Adrenal gland (tissue), 12 donors: ENCODE results near the gene DNAH2. TPM values are rescaled to one million over a fixed set of nuclear protein-coding genes. Genes with fewer than 3 reads are reported as not detected.

ENCODE experiments used
- DNase-seq, 7 donors: peaks; one replicate each; pipeline ENCODE4 v3.0.0-alpha.2; 2019 to 2020
- H3K27ac ChIP-seq, 5 donors: fragments of 200-600 bp; sonication (generic) in 4 of 5; 1 replicate in 3 of 5; 2 replicates in 2 of 5; pipeline versions ENCODE4 v1.5.1 to v1.8.0; 2016 to 2020; ENCODE audit warnings: mild to moderate bottlenecking in 1 of 5
- H3K27me3 ChIP-seq: fragments of 200-600 bp; 2 replicates; pipeline ENCODE4 v1.8.0; 2021
- H3K36me3 ChIP-seq, 2 donors: fragments of 200-600 bp; replicated peaks in 1 of 2; 1 replicate in 1 of 2; 2 replicates in 1 of 2; pipeline versions ENCODE4 v1.5.1 to v1.8.0; 2018 to 2022
- H3K4me1 ChIP-seq, 2 donors: fragments of 200-600 bp; replicated peaks in 1 of 2; 1 replicate in 1 of 2; 2 replicates in 1 of 2; pipeline versions ENCODE4 v1.5.1 to v1.8.0; 2018 to 2021
- H3K4me3 ChIP-seq, 4 donors: fragments of 200-600 bp; sonication (generic) in 3 of 4; one replicate each; pipeline ENCODE4 v1.5.1; 2016 to 2018
- H3K9me3 ChIP-seq, 3 donors: fragments of 200-600 bp; sonication (generic) in 1 of 3; replicated peaks in 1 of 3; 1 replicate in 2 of 3; 2 replicates in 1 of 3; pipeline versions ENCODE4 v1.5.1 to v1.8.0; 2016 to 2021
- CTCF ChIP-seq, 6 experiments: fragments of 450-650 bp in 4 of 6; fragments of 200-600 bp in 2 of 6; sonication (generic) in 1 of 6; IDR thresholded peaks; 1 replicate in 5 of 6; 2 replicates in 1 of 6; pipeline versions ENCODE4 v1.5.1 to v1.8.0; 2016 to 2021; ENCODE audit warnings: antibody characterized with exemption in 6 of 6, mild to moderate bottlenecking in 2 of 6, moderate library complexity in 1 of 6
- POLR2A ChIP-seq, 2 donors: fragments of 450-650 bp; IDR thresholded peaks; one replicate each; pipeline ENCODE4 v1.6.1; 2017; ENCODE audit warnings: antibody characterized with exemption in 2 of 2, mild to moderate bottlenecking in 2 of 2, moderate library complexity in 1 of 2
- WGBS, 4 donors: extraction: QIAGEN DNeasy Blood & Tissue Kit in 2 of 4; methylation state at CpG; one replicate each; pipeline versions ENCODE4 v1.1.5 to v1.1.7; 2013 to 2017; 5-methylcytosine and 5-hydroxymethylcytosine counted together
- intact Hi-C, 2 donors: fragments of 100-400 bp; cut with DNase I; formaldehyde crosslinking; loops; one replicate each; pipeline versions ENCODE4 v1.14.1 to v1.15.0; 2022 to 2023
- polyA plus RNA-seq, 3 donors: library from polyadenylated mRNA; stranded (reverse); fragments of 200-250 nt in 2 of 3; fragments of 350-450 nt in 1 of 3; fragmentation: Illumina TruSeq in 1 of 3; extraction: RNeasy Lipid Tissue Mini Kit (QIAGEN cat#74804) in 1 of 3; gene quantifications; one replicate each; pipeline ENCODE4 v1.2.3, GENCODE V29; 2013 to 2014
- total RNA-seq, 9 donors: library from RNA; depleted of rRNA in 4 of 9; stranded (reverse); fragments of >200 nt in 4 of 9; fragments of 120-200 nt in 1 of 9; fragmentation: NEBNext Ultra II Directional in 1 of 9; extraction: Animal tissue kit (Norgen Biotek cat#: 25700) in 1 of 9; gene quantifications; one replicate each; pipeline versions ENCODE4 v1.1.0 to v1.2.4, GENCODE V29; 2013 to 2023
- donor health status: healthy with polysubstance abuse.
- donor health status: Bipolar disorder and iron deficiency.
- donor health status: DM: yes; HTN: yes; CAD: no.
- donor health status: DM: no; HTN: no; CAD: no.
- donor health status: DM: no; HTN: no; CAD: no.
- donor health status: DM: yes; HTN: yes; CAD: no.

DNAH2 gene
- total and polyA plus RNA-seq, 12 donors: 0.02 to 0.26 (median 0.07) TPM

- H3K36me3 ChIP-seq: no peaks in the 10 kb centered on the region
- no peaks in the 10 kb centered on the region for H3K9me3 ChIP-seq
- H3K4me3 ChIP-seq: no peak overlapping the region
- H3K27me3 ChIP-seq: peaks cover 38% of the 10 kb centered on the region
- no peak overlapping the region for H3K27ac ChIP-seq
- H3K4me1 ChIP-seq: peaks cover 9 to 11% of the 10 kb centered on the region in 2 donors
- WGBS, 4 donors: 78 to 79% (median 79%) methylated on average over 13 to 22 of the region's 22 CpGs
- intact Hi-C loops: loop anchor here in 1 of 2 donors (10.0 kb wide), 2 partner anchors 67 to 257 kb away; no protein-coding TSS in a partner anchor
- no peak for DNase-seq
- TF ChIP-seq POLR2A (IDR thresholded peaks at IDR 0.05) (no peak), CTCF (IDR thresholded peaks at IDR 0.05) (no peak)
Observed at GRCh38 chr17:7707858-7708750, 9.4 kb upstream of the DNAH2 start.

GRCh38 chr17:7709031-7709430, 8.5 kb upstream of the DNAH2 start:
- WGBS, 4 donors: 70 to 86% (median 78%) methylated on average over 1 to 11 of the region's 11 CpGs
- Histone ChIP-seq H3K9me3 (no peaks in the 10 kb centered on the region), H3K4me3 (no peak overlapping the region), H3K27ac (no peak overlapping the region), H3K27me3 (peaks cover 38% of the 10 kb centered on the region), H3K36me3 (no peaks in the 10 kb centered on the region), H3K4me1 (peaks cover 9 to 11% of the 10 kb centered on the region in 2 donors)
- no peak for DNase-seq
- TF ChIP-seq CTCF (IDR thresholded peaks at IDR 0.05): no peak
- no peak for TF ChIP-seq POLR2A (IDR thresholded peaks at IDR 0.05)
- intact Hi-C loops: loop anchor here in 1 of 2 donors (10.0 kb wide), 2 partner anchors 66 to 256 kb away; no protein-coding TSS in a partner anchor

- no peaks in the 10 kb centered on the region for H3K36me3 ChIP-seq
- no peak overlapping the region for H3K4me3 ChIP-seq
- H3K27me3 ChIP-seq: peaks cover 29% of the 10 kb centered on the region
- 46 to 77% (median 61%) methylated on average over 4 to 7 of the region's 7 CpGs for WGBS, 4 donors
- no peaks in the 10 kb centered on the region for H3K9me3 ChIP-seq
- DNase-seq: no peak
- TF ChIP-seq POLR2A (IDR thresholded peaks at IDR 0.05) (no peak), CTCF (IDR thresholded peaks at IDR 0.05) (no peak)
- H3K4me1 ChIP-seq: peaks cover 0 to 2% of the 10 kb centered on the region in 2 donors
- intact Hi-C loops: no loop called here
- no peak overlapping the region for H3K27ac ChIP-seq
Observed at GRCh38 chr17:7710301-7710700, 7.2 kb upstream of the DNAH2 start.

GRCh38 chr17:7711051-7711755, 6.3 kb upstream of the DNAH2 start:
- WGBS, 4 donors: 71 to 86% (median 77%) methylated on average over 7 of the region's 7 CpGs
- Histone ChIP-seq H3K27me3 (peaks cover 20% of the 10 kb centered on the region), H3K36me3 (no peaks in the 10 kb centered on the region), H3K4me1 (no peaks in the 10 kb centered on the region), H3K4me3 (no peak overlapping the region), H3K27ac (no peak overlapping the region), H3K9me3 (no peaks in the 10 kb centered on the region)
- intact Hi-C loops: no loop called here
- DNase-seq: no peak
- TF ChIP-seq POLR2A (IDR thresholded peaks at IDR 0.05): no peak
